ENCODE measurements around the gene VWA8.

- TF ChIP-seq, protein P1, sequence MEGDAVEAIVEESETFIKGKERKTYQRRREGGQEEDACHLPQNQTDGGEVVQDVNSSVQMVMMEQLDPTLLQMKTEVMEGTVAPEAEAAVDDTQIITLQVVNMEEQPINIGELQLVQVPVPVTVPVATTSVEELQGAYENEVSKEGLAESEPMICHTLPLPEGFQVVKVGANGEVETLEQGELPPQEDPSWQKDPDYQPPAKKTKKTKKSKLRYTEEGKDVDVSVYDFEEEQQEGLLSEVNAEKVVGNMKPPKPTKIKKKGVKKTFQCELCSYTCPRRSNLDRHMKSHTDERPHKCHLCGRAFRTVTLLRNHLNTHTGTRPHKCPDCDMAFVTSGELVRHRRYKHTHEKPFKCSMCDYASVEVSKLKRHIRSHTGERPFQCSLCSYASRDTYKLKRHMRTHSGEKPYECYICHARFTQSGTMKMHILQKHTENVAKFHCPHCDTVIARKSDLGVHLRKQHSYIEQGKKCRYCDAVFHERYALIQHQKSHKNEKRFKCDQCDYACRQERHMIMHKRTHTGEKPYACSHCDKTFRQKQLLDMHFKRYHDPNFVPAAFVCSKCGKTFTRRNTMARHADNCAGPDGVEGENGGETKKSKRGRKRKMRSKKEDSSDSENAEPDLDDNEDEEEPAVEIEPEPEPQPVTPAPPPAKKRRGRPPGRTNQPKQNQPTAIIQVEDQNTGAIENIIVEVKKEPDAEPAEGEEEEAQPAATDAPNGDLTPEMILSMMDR (IDR thresholded peaks at IDR 0.05): no peak
- TF ChIP-seq POLR2A (IDR thresholded peaks at IDR 0.05; ENCODE audit: low read depth) (no peak), EP300 (IDR thresholded peaks at IDR 0.05) (no peak), POLR2AphosphoS5 (IDR thresholded peaks at IDR 0.05) (no peak)
Observed at GRCh38 chr13:41691274-41691673, 269.6 kb downstream of the VWA8 start.
